ENCODE measurements around the gene MTUS2.

GRCh38 chr13:29535663-29536655 is 715.8 kb downstream of the MTUS2 start:
- no peak for TF ChIP-seq CTCF (IDR thresholded peaks at IDR 0.05)
- no peak for TF ChIP-seq POLR2AphosphoS5 (IDR thresholded peaks at IDR 0.05)
- TF ChIP-seq POLR2A (IDR thresholded peaks at IDR 0.05): no peak
- TF ChIP-seq EP300 (IDR thresholded peaks at IDR 0.05): no peak
